KMS-11 (cell line): ENCODE measurements around the gene LINS1.

Experiments
- H2AFZ ChIP-seq: fragments of 200-600 bp; sonication (generic); 2 replicates; pipeline ENCODE4 v1.6.1; 2016; ENCODE audit warnings: antibody characterized with exemption, mixed run types, low read depth
- H3K27ac ChIP-seq: fragments of 200-600 bp; sonication (generic); 2 replicates; pipeline ENCODE4 v1.6.1; 2016; ENCODE audit warnings: mild to moderate bottlenecking, mixed run types
- H3K27me3 ChIP-seq: fragments of 200-600 bp; sonication (generic); 2 replicates; pipeline ENCODE4 v1.6.1; 2017; ENCODE audit warnings: mild to moderate bottlenecking, low read depth, mixed run types, moderate library complexity; ENCODE audit not compliant: insufficient read depth
- H3K36me3 ChIP-seq: fragments of 200-600 bp; sonication (generic); 2 replicates; pipeline ENCODE4 v1.6.1; 2017; ENCODE audit warnings: mild to moderate bottlenecking, mixed run types; ENCODE audit not compliant: insufficient read depth
- H3K4me1 ChIP-seq: fragments of 200-600 bp; sonication (generic); 2 replicates; pipeline ENCODE4 v1.6.1; 2016; ENCODE audit warnings: mild to moderate bottlenecking, low read depth, mixed run types; ENCODE audit not compliant: poor library complexity, severe bottlenecking
- H3K4me2 ChIP-seq: fragments of 200-600 bp; sonication (generic); 2 replicates; pipeline ENCODE4 v1.7.0; 2016; ENCODE audit warnings: mild to moderate bottlenecking, mixed run types
- H3K4me3 ChIP-seq: fragments of 200-600 bp; sonication (generic); IDR thresholded peaks from 2 replicates; pipeline ENCODE4 v1.6.1; 2017; ENCODE audit warnings: low read depth, low read length, mixed read lengths; ENCODE audit not compliant: insufficient read depth
- H3K79me2 ChIP-seq: fragments of 200-600 bp; sonication (generic); 2 replicates; pipeline ENCODE4 v1.6.1; 2016; ENCODE audit warnings: low read depth, mixed run types; ENCODE audit not compliant: insufficient read depth
- H3K9ac ChIP-seq: fragments of 200-600 bp; sonication (generic); 2 replicates; pipeline ENCODE4 v1.6.1; 2016; ENCODE audit warnings: mild to moderate bottlenecking, mixed run types
- H4K20me1 ChIP-seq: fragments of 200-600 bp; sonication (generic); 2 replicates; pipeline ENCODE4 v1.6.1; 2016; ENCODE audit warnings: mild to moderate bottlenecking, mixed run types; ENCODE audit not compliant: insufficient read depth
- CTCF ChIP-seq: fragments of 200-600 bp; sonication (generic); conservative IDR thresholded peaks from 2 replicates; pipeline ENCODE4 v1.6.1; 2017; ENCODE audit warnings: low read depth, mild to moderate bottlenecking, antibody characterized with exemption, low read length, moderate library complexity, mixed read lengths

Gene LINS1

GRCh38 chr15:100572362-100572983 is 29.5 kb downstream of the LINS1 start:
- Histone ChIP-seq H3K4me3 (no peak overlapping the region), H3K36me3 (no peaks in the 10 kb centered on the region), H3K27me3 (no peaks in the 10 kb centered on the region), H3K79me2 (no peaks in the 10 kb centered on the region), H3K4me2 (no peak overlapping the region), H3K9ac (no peak overlapping the region), H3K27ac (no peak overlapping the region), H4K20me1 (no peaks in the 10 kb centered on the region), H2AFZ (no peak overlapping the region), H3K4me1 (no peaks in the 10 kb centered on the region)
- TF ChIP-seq CTCF: peak; percentile 72

GRCh38 chr15:100571592-100572167 is 30.3 kb downstream of the LINS1 start:
- Histone ChIP-seq H4K20me1 (no peaks in the 10 kb centered on the region), H2AFZ (no peak overlapping the region), H3K4me1 (no peaks in the 10 kb centered on the region), H3K9ac (no peak overlapping the region), H3K27me3 (no peaks in the 10 kb centered on the region), H3K4me2 (no peak overlapping the region), H3K4me3 (no peak overlapping the region), H3K27ac (no peak overlapping the region), H3K36me3 (no peaks in the 10 kb centered on the region), H3K79me2 (no peaks in the 10 kb centered on the region)
- TF ChIP-seq CTCF: no peak

GRCh38 chr15:100570735-100571313 is 31.2 kb downstream of the LINS1 start:
- no peak overlapping the region for H3K4me2 ChIP-seq
- H3K36me3 ChIP-seq: no peaks in the 10 kb centered on the region
- H4K20me1 ChIP-seq: no peaks in the 10 kb centered on the region
- H3K4me1 ChIP-seq: no peaks in the 10 kb centered on the region
- H2AFZ ChIP-seq: no peak overlapping the region
- H3K9ac ChIP-seq: no peak overlapping the region
- no peak overlapping the region for H3K4me3 ChIP-seq
- H3K79me2 ChIP-seq: no peaks in the 10 kb centered on the region
- no peak for TF ChIP-seq CTCF
- no peaks in the 10 kb centered on the region for H3K27me3 ChIP-seq
- H3K27ac ChIP-seq: no peak overlapping the region

- Histone ChIP-seq H3K79me2 (no peaks in the 10 kb centered on the region), H3K27ac (no peak overlapping the region), H3K4me2 (no peak overlapping the region), H3K4me1 (no peaks in the 10 kb centered on the region), H2AFZ (no peak overlapping the region), H4K20me1 (no peaks in the 10 kb centered on the region), H3K4me3 (no peak overlapping the region), H3K27me3 (no peaks in the 10 kb centered on the region), H3K9ac (no peak overlapping the region), H3K36me3 (no peaks in the 10 kb centered on the region)
- no peak for TF ChIP-seq CTCF
Observed at GRCh38 chr15:100570275-100570674, 31.7 kb downstream of the LINS1 start.
